HEK293T (cell line): Measurements from ENCODE around the gene EGFR.

ENCODE experiments used
- ARNT ChIP-seq: fragments of 450-650 bp; IDR thresholded peaks from 2 replicates; pipeline ENCODE4 v1.6.1; 2017; ENCODE audit warnings: mild to moderate bottlenecking
- BHLHE40 ChIP-seq: fragments of 450-650 bp; IDR thresholded peaks from 2 replicates; pipeline ENCODE4 v1.6.1; 2016; ENCODE audit warnings: mild to moderate bottlenecking, moderate library complexity, borderline replicate concordance
- ELF4 ChIP-seq: fragments of 450-650 bp; IDR thresholded peaks from 2 replicates; pipeline ENCODE4 v1.6.1; 2017; ENCODE audit warnings: antibody characterized with exemption
- FOXA1 ChIP-seq: fragments of 450-650 bp; IDR thresholded peaks from 2 replicates; pipeline ENCODE4 v1.6.1; 2016; ENCODE audit warnings: mild to moderate bottlenecking
- FOXK2 ChIP-seq: fragments of 450-650 bp; IDR thresholded peaks from 2 replicates; pipeline ENCODE4 v1.6.1; 2016; ENCODE audit warnings: mild to moderate bottlenecking
- FOXM1 ChIP-seq: fragments of 450-650 bp; IDR thresholded peaks from 2 replicates; pipeline ENCODE4 v1.6.1; 2017; ENCODE audit warnings: mild to moderate bottlenecking, borderline replicate concordance
- HDGF ChIP-seq: fragments of 450-650 bp; IDR thresholded peaks from 2 replicates; pipeline ENCODE4 v1.6.1; 2017; ENCODE audit warnings: antibody characterized with exemption, borderline replicate concordance
- L3MBTL2 ChIP-seq: fragments of 450-650 bp; conservative IDR thresholded peaks from 2 replicates; pipeline ENCODE4 v1.6.1; 2016; ENCODE audit warnings: mild to moderate bottlenecking
- PKNOX1 ChIP-seq: fragments of 450-650 bp; IDR thresholded peaks from 2 replicates; pipeline ENCODE4 v1.6.1; 2016
- SP1 ChIP-seq: fragments of 450-650 bp; IDR thresholded peaks from 2 replicates; pipeline ENCODE4 v1.6.1; 2017
- SUZ12 ChIP-seq: fragments of 450-650 bp; IDR thresholded peaks from 2 replicates; pipeline ENCODE4 v1.6.1; 2016; ENCODE audit warnings: mild to moderate bottlenecking
- TARDBP ChIP-seq: fragments of 450-650 bp; IDR thresholded peaks from 2 replicates; pipeline ENCODE4 v1.6.1; 2016
- ZNF384 ChIP-seq: fragments of 450-650 bp; IDR thresholded peaks from 2 replicates; pipeline ENCODE4 v1.6.1; 2016

GRCh38 chr7:55135462-55135861 lies 116.6 kb downstream of the EGFR start:
- TF ChIP-seq BHLHE40: no peak
- no peak for TF ChIP-seq FOXA1
- TF ChIP-seq TARDBP: no peak
- no peak for TF ChIP-seq SP1
- TF ChIP-seq ZNF384: no peak
- TF ChIP-seq HDGF: no peak
- no peak for TF ChIP-seq FOXM1
- TF ChIP-seq SUZ12: no peak
- no peak for TF ChIP-seq PKNOX1
- TF ChIP-seq L3MBTL2: no peak
- no peak for TF ChIP-seq ELF4
- TF ChIP-seq ARNT: no peak
- no peak for TF ChIP-seq FOXK2
